NT2/D1 (cell line): ENCODE results near the gene HEMK1.

Experiments used
- DNase-seq: peaks from one replicate; pipeline ENCODE4 v3.0.0-alpha.2; 2011; ENCODE audit warnings: low read depth, low spot score
- H3K27me3 ChIP-seq: 2 replicates; pipeline ENCODE4 v1.6.0; 2011; ENCODE audit warnings: mild to moderate bottlenecking; ENCODE audit not compliant: insufficient read length, insufficient read depth
- H3K36me3 ChIP-seq: 2 replicates; pipeline ENCODE4 v1.6.1; 2011; ENCODE audit warnings: mild to moderate bottlenecking, low read length, mixed read lengths; ENCODE audit not compliant: insufficient read depth, insufficient read length
- H3K4me1 ChIP-seq: 2 replicates; pipeline ENCODE4 v1.5.1; 2011; ENCODE audit not compliant: insufficient read depth, insufficient read length
- H3K4me3 ChIP-seq: 2 replicates; pipeline ENCODE4 v1.5.1; 2011; ENCODE audit warnings: low read depth; ENCODE audit not compliant: insufficient read length
- H3K9ac ChIP-seq: 2 replicates; pipeline ENCODE4 v1.6.0; 2011; ENCODE audit warnings: low read depth; ENCODE audit not compliant: insufficient read length
- H3K9me3 ChIP-seq: 2 replicates; pipeline ENCODE4 v1.5.1; 2011; ENCODE audit warnings: mild to moderate bottlenecking, low read length; ENCODE audit not compliant: insufficient read depth
- SUZ12 ChIP-seq: IDR thresholded peaks from 2 replicates; pipeline ENCODE4 v1.6.1; 2011; ENCODE audit not compliant: insufficient read length, insufficient read depth; ENCODE audit errors: extremely low read depth
- YY1 ChIP-seq: IDR thresholded peaks from 2 replicates; pipeline ENCODE4 v1.6.1; 2011; ENCODE audit not compliant: insufficient read length, insufficient read depth
- ZNF274 ChIP-seq: IDR thresholded peaks from 2 replicates; pipeline ENCODE4 v1.6.1; 2011; ENCODE audit warnings: mild to moderate bottlenecking, low read depth, low read length

HEMK1 gene

DNA sequence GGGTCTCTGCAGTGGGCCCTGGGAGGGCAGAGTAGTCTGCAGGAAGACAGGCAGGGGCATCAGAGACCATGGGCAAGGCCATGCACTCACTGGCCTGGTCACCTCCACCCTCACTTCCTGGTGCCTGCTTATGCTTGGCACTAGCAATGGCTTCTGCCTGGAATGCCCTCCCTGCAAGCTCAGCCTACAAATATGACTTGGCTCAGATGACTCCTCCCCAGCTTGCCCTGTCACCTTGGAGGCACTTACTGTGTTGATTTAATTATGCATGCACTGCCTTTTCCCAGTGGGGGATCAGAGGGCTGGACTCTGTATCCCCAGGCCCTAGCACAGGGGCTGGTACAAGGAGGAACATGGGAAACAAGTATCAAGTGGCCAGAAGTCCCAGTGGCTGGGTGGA is 9.6 kb upstream of the HEMK1 start:
- no peak for TF ChIP-seq YY1
- peaks cover 10% of the 10 kb centered on the region for H3K4me1 ChIP-seq
- no peak overlapping the region for H3K9ac ChIP-seq
- H3K36me3 ChIP-seq, result no peaks in the 10 kb centered on the region
- H3K9me3 ChIP-seq, result no peaks in the 10 kb centered on the region
- H3K4me3 ChIP-seq, result no peak overlapping the region
- H3K27me3 ChIP-seq, result no peaks in the 10 kb centered on the region
- no peak for DNase-seq

DNA sequence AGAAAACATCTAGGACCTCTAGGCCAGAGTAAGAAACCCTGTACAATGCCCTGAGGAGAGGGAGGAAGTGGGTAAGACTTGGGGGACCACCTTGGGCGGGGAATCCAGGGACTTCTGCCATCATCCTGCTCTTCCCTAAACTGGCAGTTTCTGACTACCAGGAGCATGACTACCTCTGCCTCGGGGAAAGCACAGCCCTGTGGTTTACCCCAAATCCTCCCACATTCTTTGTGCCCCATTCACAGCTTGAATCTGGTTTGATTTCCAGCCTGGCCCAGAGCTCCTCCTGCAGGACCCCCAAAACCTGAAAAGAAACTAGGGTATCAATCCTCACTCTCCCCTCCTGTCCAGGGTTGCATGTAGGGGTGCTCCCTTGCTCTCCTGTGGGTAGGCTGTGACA is 6.5 kb upstream of the HEMK1 start:
- TF ChIP-seq ZNF274 (no peak), SUZ12 (no peak), YY1 (no peak)

GRCh38 chr3:50563867-50564266 is 5.5 kb upstream of the HEMK1 start:
- Histone ChIP-seq H3K4me3 (no peak overlapping the region), H3K9me3 (no peaks in the 10 kb centered on the region), H3K4me1 (peaks cover 10% of the 10 kb centered on the region), H3K9ac (no peak overlapping the region), H3K27me3 (peaks cover 17% of the 10 kb centered on the region), H3K36me3 (no peaks in the 10 kb centered on the region)
- no peak for DNase-seq
- TF ChIP-seq YY1 (no peak), SUZ12 (no peak), ZNF274 (no peak)

More for the DNA sequence above, 6.5 kb upstream of the HEMK1 start:
- Histone ChIP-seq H3K9me3 (no peaks in the 10 kb centered on the region), H3K4me1 (peaks cover 10% of the 10 kb centered on the region), H3K4me3 (no peak overlapping the region), H3K27me3 (peaks cover 17% of the 10 kb centered on the region), H3K36me3 (no peaks in the 10 kb centered on the region), H3K9ac (no peak overlapping the region)
- DNase-seq, result no peak

DNA sequence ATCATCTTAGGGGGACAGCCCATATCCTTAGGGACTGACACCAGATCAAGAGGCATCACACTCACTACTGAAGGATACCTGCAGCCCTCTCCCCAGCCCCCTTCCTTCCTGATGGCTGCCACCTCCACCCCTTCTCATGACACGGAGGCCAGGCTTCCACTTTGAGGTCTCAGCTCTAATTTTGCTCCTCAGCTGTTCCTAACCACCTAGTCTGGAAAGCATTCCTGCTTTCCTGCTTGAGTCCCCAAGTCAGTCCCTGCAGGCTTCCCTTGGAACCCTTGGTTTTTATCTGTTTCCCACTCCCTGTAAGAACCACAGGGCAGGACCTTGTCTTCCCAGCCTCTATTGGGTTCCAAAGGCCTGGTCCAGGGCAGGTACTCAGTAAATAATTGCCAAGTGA is 5.0 kb upstream of the HEMK1 start:
- no peaks in the 10 kb centered on the region for H3K9me3 ChIP-seq
- H3K36me3 ChIP-seq, result no peaks in the 10 kb centered on the region
- TF ChIP-seq YY1 (no peak), ZNF274 (no peak), SUZ12 (no peak)
- no peak overlapping the region for H3K4me3 ChIP-seq
- DNase-seq, result no peak
- H3K4me1 ChIP-seq, result peaks cover 10% of the 10 kb centered on the region
- H3K9ac ChIP-seq, result no peak overlapping the region
- H3K27me3 ChIP-seq, result peaks cover 17% of the 10 kb centered on the region

- Histone ChIP-seq H3K4me1 (peaks cover 7% of the 10 kb centered on the region), H3K9me3 (no peaks in the 10 kb centered on the region), H3K4me3 (peak overlapping the region; percentile 38), H3K9ac (peak overlapping the region; percentile 80), H3K36me3 (peaks cover 17% of the 10 kb centered on the region), H3K27me3 (peaks cover 17% of the 10 kb centered on the region)
- DNase-seq, result no peak
- TF ChIP-seq ZNF274, result no peak
- no peak for TF ChIP-seq YY1
- no peak for TF ChIP-seq SUZ12
These were observed 2.3 kb upstream of the HEMK1 start for GRCh38 chr3:50567011-50567385.

- DNase-seq, result peak; percentile 75
- peaks cover 17% of the 10 kb centered on the region for H3K27me3 ChIP-seq
- peak within 1 kb of the TSS; percentile 80 for H3K9ac ChIP-seq
- H3K4me1 ChIP-seq, result peaks cover 7% of the 10 kb centered on the region
- no peaks in the 10 kb centered on the region for H3K9me3 ChIP-seq
- H3K36me3 ChIP-seq, result peaks cover 23% of the 10 kb centered on the region
- TF ChIP-seq ZNF274, result no peak
- TF ChIP-seq SUZ12, result no peak
- no peak for TF ChIP-seq YY1
- peak within 1 kb of the TSS; percentile 38 for H3K4me3 ChIP-seq
These were observed 1.7 kb upstream of the HEMK1 start, which contains the start of gene C3orf18 for GRCh38 chr3:50567386-50568167. Gene C3orf18, minus strand, starts transcription at chr3:50567747. Its CDS starts 2,048 bp downstream, at chr3:50565699.

- Histone ChIP-seq H3K4me3 (no peak overlapping the region), H3K9me3 (no peaks in the 10 kb centered on the region), H3K27me3 (peaks cover 17% of the 10 kb centered on the region), H3K9ac (peak overlapping the region; percentile 37), H3K36me3 (peaks cover 49% of the 10 kb centered on the region), H3K4me1 (peaks cover 7% of the 10 kb centered on the region)
- DNase-seq, result no peak
- TF ChIP-seq YY1 (no peak), SUZ12 (no peak), ZNF274 (no peak)
These were observed 1.4 kb downstream of the HEMK1 start for GRCh38 chr3:50570508-50571279.
